Calu3 (cell line): Measurements from ENCODE around the gene WDR54. TPM values are rescaled to one million over a fixed set of nuclear protein-coding genes. Genes with fewer than 3 reads are reported as not detected.
A peak's percentile ranks its signal among the peaks of the same experiment; 100 is the strongest.

Experiments used
- BruUV-seq: library from RNA; stranded (reverse); fragments of 400-500 nt; replicated peaks from 2 replicates; lab custom pipeline; 2021; lab: Mats Ljungman, UMichigan
- CTCF ChIA-PET: fragments of 300-600 bp; sonication (Branson Sonifier 250); formaldehyde crosslinking; loops from one replicate; lab custom pipeline; 2022; ENCODE audit warnings: antibody characterized with exemption; lab: Charles Lee
- DNase-seq: peaks from one replicate; pipeline ENCODE4 v3.0.0; 2022
- H3K27ac Mint-ChIP-seq: one replicate; pipeline ENCODE4 v1.8.0; 2022; ENCODE audit warnings: mixed read lengths; ENCODE audit not compliant: unreplicated experiment
- H3K27me3 Mint-ChIP-seq: one replicate; pipeline ENCODE4 v1.8.0; 2022; ENCODE audit warnings: mixed read lengths; ENCODE audit not compliant: unreplicated experiment
- H3K36me3 Mint-ChIP-seq: one replicate; pipeline ENCODE4 v1.8.0; 2022; ENCODE audit warnings: mild to moderate bottlenecking, moderate library complexity, mixed read lengths; ENCODE audit not compliant: insufficient read depth, unreplicated experiment
- H3K4me1 Mint-ChIP-seq: one replicate; pipeline ENCODE4 v1.8.0; 2022; ENCODE audit warnings: mild to moderate bottlenecking, low read depth, mixed read lengths; ENCODE audit not compliant: unreplicated experiment
- H3K4me3 Mint-ChIP-seq: one replicate; pipeline ENCODE4 v1.8.0; 2022; ENCODE audit warnings: mild to moderate bottlenecking, low read depth, moderate library complexity, mixed read lengths; ENCODE audit not compliant: unreplicated experiment
- H3K9me3 Mint-ChIP-seq: one replicate; pipeline ENCODE4 v1.8.0; 2022; ENCODE audit warnings: low read depth, mixed read lengths; ENCODE audit not compliant: unreplicated experiment
- CTCF ChIP-seq: fragments of 200-600 bp; IDR thresholded peaks from one replicate; pipeline ENCODE4 v1.8.0; 2022; ENCODE audit warnings: antibody characterized with exemption; ENCODE audit not compliant: unreplicated experiment
- intact Hi-C: fragments of 100-400 bp; cut with micrococcal nuclease; formaldehyde crosslinking; loops from one replicate; pipeline ENCODE4 v1.10.0; 2022; ENCODE audit not compliant: unreplicated experiment
- total RNA-seq: library from RNA; stranded (reverse); gene quantifications from 2 replicates; pipeline ENCODE4 v1.2.3, GENCODE V29; 2022

The WDR54 gene
- total RNA-seq, 1 experiment from 2014 or later, result 30.5 TPM

DNA sequence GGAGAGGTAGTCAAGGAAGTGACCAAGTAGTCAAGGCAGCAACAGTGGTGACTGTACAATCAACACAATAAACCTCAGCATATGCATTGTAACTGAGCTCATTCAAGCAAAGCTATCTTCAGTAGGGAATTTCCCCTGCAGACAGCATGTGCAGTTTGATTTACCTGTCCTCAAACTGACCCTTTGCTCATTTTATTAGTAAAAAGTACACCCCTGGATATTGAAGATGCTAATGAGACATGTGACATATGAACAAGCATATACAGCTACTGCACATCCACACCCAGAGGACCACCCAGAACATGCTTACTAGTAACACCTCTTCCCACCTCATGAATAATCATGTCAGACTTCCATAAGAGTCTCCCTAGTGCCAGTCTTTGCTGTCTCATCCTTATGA is 15.5 kb upstream of the WDR54 start:
- intact Hi-C loops, result no loop called here
- CTCF ChIA-PET, result interaction anchor here (1.0 to 1.1 kb wide), 2 partner anchors 14 to 71 kb away, joined by 3 to 4 read pairs; no protein-coding TSS in a partner anchor
- peaks cover 15% of the 10 kb centered on the region for H3K27me3 Mint-ChIP-seq
- H3K4me3 Mint-ChIP-seq, result no peak overlapping the region
- no peak overlapping the region for H3K27ac Mint-ChIP-seq
- TF ChIP-seq CTCF, result no peak
- H3K4me1 Mint-ChIP-seq, result peaks cover 10% of the 10 kb centered on the region
- no peak for DNase-seq
- no TSS peak for BruUV-seq
- H3K9me3 Mint-ChIP-seq, result peaks cover 3% of the 10 kb centered on the region
- no peaks in the 10 kb centered on the region for H3K36me3 Mint-ChIP-seq

- peaks cover 3% of the 10 kb centered on the region for H3K9me3 Mint-ChIP-seq
- H3K27me3 Mint-ChIP-seq, result peaks cover 18% of the 10 kb centered on the region
- H3K36me3 Mint-ChIP-seq, result no peaks in the 10 kb centered on the region
- H3K4me3 Mint-ChIP-seq, result no peak overlapping the region
- intact Hi-C loops, result no loop called here
- TF ChIP-seq CTCF, result no peak
- no TSS peak for BruUV-seq
- no peak overlapping the region for H3K27ac Mint-ChIP-seq
- DNase-seq, result no peak
- CTCF ChIA-PET, result no interaction called here
- peaks cover 10% of the 10 kb centered on the region for H3K4me1 Mint-ChIP-seq
These were observed 13.8 kb upstream of the WDR54 start for GRCh38 chr2:74407682-74408081.

DNA sequence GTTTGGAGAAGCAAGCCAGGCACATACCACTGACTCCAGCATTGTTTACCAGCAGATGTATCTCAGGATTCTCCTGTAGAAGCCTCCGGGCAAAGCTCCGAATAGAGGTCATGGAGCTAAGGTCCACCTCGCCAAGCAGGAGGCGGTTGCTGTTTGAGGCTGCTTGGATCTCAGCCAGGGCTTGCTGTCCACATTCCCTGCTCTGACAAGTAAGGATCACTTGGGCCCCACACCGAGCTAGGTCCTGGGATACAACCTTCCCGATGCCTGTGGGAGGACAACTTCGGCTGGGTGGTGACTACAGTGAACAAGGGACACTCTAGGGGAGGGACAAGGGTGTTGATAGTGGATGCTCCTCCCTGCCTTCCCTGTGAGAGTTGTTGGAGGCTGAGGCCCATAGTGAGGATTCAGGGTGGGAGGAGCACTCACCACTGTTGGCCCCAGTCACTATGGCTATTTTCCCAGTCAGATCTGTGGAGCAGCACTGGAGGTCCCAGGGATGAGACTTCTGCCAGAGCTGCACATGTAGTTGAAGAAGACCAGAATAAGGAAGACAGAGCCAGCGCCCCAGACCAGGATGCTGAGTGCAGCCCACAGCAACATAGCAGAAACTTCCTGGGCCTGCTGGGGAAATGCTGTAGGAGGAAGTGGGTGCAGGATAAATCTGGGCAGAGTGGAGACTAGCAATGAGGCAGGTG is 8.4 kb upstream of the WDR54 start:
- TF ChIP-seq CTCF, result no peak
- no peak for DNase-seq
- Mint-ChIP-seq H3K4me1 (peaks cover 17% of the 10 kb centered on the region), H3K27ac (no peak overlapping the region), H3K9me3 (peaks cover 2% of the 10 kb centered on the region), H3K4me3 (no peak overlapping the region), H3K27me3 (peaks cover 37% of the 10 kb centered on the region), H3K36me3 (peaks cover 8% of the 10 kb centered on the region)
- CTCF ChIA-PET, result no interaction called here
- BruUV-seq, result no TSS peak
- intact Hi-C loops, result no loop called here

GRCh38 chr2:74414441-74414840 is 7.1 kb upstream of the WDR54 start:
- peaks cover 8% of the 10 kb centered on the region for H3K36me3 Mint-ChIP-seq
- intact Hi-C loops, result no loop called here

More at GRCh38 chr2:74414441-74414840, 7.1 kb upstream of the WDR54 start:
- Mint-ChIP-seq H3K4me1 (peaks cover 17% of the 10 kb centered on the region), H3K9me3 (no peaks in the 10 kb centered on the region), H3K27me3 (peaks cover 28% of the 10 kb centered on the region), H3K27ac (peak overlapping the region; percentile 76), H3K4me3 (peak overlapping the region; percentile 70)
- DNase-seq, result no peak
- TF ChIP-seq CTCF, result no peak
- CTCF ChIA-PET, result no interaction called here
- no TSS peak for BruUV-seq
